ENCODE measurements around the gene SPO11.

SPO11 gene

DNA sequence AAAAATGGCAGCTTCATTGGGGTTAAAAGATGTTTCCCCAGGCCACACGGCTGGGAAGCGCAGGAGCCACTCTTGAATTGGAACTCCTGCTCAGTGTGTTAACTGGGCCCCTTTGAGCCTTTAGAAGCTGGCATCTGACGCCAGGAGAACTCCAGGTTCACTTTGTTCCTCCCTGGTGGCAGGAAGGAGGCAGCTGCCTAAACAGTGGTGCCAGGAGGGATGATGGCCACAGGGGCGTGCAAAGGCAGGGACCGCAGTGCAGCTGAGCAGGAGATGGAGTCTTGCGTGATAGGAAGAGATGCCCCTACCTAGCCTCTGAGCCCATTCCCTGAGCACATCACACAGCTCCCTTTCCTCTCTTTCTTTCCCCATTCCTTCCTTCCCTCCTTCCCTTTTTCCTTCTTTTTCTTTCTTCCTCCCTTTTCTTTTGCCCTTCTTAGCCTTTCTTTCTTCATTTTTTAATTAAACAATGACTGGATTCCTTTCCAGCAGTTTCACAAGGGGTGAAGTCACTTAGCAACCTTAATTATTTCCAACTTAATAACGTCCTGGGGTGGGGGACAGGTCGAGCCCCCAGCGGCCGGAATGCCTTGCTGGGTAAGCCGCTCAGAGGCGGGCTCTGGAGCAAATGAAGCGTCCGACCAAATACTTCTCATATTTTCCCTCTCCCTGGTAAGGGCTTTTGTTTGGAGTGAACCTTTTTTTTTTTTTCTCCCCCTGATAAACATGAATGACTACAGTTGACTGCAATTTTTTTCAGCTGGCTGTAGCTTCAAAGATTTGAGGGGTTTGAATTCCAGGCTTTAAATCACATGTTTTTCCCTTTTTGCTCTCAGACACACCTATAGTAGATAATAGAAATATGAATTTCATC is 42.4 kb upstream of the SPO11 start (continued):
- TF ChIP-seq, protein P1, sequence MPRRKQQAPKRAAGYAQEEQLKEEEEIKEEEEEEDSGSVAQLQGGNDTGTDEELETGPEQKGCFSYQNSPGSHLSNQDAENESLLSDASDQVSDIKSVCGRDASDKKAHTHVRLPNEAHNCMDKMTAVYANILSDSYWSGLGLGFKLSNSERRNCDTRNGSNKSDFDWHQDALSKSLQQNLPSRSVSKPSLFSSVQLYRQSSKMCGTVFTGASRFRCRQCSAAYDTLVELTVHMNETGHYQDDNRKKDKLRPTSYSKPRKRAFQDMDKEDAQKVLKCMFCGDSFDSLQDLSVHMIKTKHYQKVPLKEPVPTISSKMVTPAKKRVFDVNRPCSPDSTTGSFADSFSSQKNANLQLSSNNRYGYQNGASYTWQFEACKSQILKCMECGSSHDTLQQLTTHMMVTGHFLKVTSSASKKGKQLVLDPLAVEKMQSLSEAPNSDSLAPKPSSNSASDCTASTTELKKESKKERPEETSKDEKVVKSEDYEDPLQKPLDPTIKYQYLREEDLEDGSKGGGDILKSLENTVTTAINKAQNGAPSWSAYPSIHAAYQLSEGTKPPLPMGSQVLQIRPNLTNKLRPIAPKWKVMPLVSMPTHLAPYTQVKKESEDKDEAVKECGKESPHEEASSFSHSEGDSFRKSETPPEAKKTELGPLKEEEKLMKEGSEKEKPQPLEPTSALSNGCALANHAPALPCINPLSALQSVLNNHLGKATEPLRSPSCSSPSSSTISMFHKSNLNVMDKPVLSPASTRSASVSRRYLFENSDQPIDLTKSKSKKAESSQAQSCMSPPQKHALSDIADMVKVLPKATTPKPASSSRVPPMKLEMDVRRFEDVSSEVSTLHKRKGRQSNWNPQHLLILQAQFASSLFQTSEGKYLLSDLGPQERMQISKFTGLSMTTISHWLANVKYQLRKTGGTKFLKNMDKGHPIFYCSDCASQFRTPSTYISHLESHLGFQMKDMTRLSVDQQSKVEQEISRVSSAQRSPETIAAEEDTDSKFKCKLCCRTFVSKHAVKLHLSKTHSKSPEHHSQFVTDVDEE (CRISPR knock-in tag; IDR thresholded peaks at IDR 0.05) = no peak
- TF ChIP-seq, protein P2, sequence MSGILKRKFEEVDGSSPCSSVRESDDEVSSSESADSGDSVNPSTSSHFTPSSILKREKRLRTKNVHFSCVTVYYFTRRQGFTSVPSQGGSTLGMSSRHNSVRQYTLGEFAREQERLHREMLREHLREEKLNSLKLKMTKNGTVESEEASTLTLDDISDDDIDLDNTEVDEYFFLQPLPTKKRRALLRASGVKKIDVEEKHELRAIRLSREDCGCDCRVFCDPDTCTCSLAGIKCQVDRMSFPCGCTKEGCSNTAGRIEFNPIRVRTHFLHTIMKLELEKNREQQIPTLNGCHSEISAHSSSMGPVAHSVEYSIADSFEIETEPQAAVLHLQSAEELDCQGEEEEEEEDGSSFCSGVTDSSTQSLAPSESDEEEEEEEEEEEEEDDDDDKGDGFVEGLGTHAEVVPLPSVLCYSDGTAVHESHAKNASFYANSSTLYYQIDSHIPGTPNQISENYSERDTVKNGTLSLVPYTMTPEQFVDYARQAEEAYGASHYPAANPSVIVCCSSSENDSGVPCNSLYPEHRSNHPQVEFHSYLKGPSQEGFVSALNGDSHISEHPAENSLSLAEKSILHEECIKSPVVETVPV (CRISPR knock-in tag; IDR thresholded peaks at IDR 0.05) = no peak
- no peak for TF ChIP-seq ZNF70 (CRISPR knock-in tag; IDR thresholded peaks at IDR 0.05)

DNA sequence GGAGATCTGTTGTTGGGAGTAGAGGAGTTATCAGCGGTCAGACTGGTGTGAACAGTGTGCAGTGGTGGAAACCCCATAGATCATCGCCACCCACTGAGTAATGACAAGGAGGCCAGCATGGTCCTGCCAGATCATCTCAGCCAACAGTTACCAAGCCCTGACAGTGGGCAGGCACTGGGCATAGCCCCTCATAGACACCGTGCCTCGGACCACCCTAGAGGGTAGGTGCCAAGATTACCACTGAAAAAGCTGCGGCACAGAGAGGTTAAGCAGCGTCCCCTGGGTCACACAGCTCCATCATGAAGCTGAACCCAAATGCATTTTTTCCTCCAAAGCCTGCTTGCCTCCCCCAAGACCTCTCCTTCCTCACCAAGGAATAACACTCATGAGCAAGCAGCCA is 41.7 kb upstream of the SPO11 start:
- no peak for ATAC-seq
- TF ChIP-seq ZFP3 (CRISPR knock-in tag; IDR thresholded peaks at IDR 0.05) (no peak), ESRRG (CRISPR knock-in tag; IDR thresholded peaks at IDR 0.05) (no peak), ZNF8 (CRISPR knock-in tag; IDR thresholded peaks at IDR 0.05) (no peak), ISL1 (CRISPR knock-in tag; IDR thresholded peaks at IDR 0.05) (no peak), OSR1 (CRISPR knock-in tag; IDR thresholded peaks at IDR 0.05) (no peak), PPARA (CRISPR knock-in tag; IDR thresholded peaks at IDR 0.05; ENCODE audit: borderline replicate concordance) (no peak), ZFP30 (CRISPR knock-in tag; IDR thresholded peaks at IDR 0.05) (no peak)
- TF ChIP-seq, protein P3, sequence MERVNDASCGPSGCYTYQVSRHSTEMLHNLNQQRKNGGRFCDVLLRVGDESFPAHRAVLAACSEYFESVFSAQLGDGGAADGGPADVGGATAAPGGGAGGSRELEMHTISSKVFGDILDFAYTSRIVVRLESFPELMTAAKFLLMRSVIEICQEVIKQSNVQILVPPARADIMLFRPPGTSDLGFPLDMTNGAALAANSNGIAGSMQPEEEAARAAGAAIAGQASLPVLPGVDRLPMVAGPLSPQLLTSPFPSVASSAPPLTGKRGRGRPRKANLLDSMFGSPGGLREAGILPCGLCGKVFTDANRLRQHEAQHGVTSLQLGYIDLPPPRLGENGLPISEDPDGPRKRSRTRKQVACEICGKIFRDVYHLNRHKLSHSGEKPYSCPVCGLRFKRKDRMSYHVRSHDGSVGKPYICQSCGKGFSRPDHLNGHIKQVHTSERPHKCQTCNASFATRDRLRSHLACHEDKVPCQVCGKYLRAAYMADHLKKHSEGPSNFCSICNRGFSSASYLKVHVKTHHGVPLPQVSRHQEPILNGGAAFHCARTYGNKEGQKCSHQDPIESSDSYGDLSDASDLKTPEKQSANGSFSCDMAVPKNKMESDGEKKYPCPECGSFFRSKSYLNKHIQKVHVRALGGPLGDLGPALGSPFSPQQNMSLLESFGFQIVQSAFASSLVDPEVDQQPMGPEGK (CRISPR knock-in tag; IDR thresholded peaks at IDR 0.05; ENCODE audit: borderline replicate concordance) = no peak

DNA sequence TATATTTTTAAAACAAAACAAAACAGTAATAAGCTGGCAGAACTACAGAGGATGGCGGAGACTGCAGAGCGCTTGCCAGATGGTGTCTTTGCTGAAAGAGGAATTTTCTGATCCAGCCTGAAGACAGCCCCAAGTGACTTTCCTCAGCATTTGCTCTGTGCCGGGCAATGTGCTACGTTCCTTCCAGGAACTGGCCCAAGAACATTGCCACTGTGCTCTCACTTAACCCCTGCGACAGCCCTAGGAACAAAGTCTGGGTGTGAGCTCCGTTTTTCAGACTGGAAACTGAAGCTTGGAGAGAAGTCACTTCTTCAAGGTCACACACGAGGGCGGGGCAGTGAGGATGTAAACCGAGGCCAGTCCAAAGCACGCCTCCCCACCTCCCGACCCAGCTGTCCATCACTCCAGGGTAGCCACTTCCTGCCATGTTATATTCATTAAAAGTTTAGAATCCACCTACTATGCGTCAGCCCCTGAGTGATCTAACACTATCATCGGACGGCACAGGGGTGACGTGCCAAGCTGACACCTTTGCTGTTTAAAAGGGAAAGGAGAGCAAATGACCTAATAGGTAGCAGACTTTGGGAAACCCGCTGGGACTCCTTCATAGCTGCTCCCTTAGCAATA is 40.8 kb upstream of the SPO11 start:
- ATAC-seq = no peak
- TF ChIP-seq ISL1 (CRISPR knock-in tag; IDR thresholded peaks at IDR 0.05) = no peak

- TF ChIP-seq ZNF565 (CRISPR knock-in tag; conservative IDR thresholded peaks at IDR 0.05; ENCODE audit: low read depth) (no peak), ISL1 (CRISPR knock-in tag; IDR thresholded peaks at IDR 0.05) (no peak), GLIS3 (CRISPR knock-in tag; IDR thresholded peaks at IDR 0.05) (no peak), BACH2 (CRISPR knock-in tag; IDR thresholded peaks at IDR 0.05; ENCODE audit: borderline replicate concordance) (no peak), CREB5 (CRISPR knock-in tag; IDR thresholded peaks at IDR 0.05; ENCODE audit: low read depth) (no peak), RARB (CRISPR knock-in tag; IDR thresholded peaks at IDR 0.05) (no peak)
- TF ChIP-seq, protein P4, sequence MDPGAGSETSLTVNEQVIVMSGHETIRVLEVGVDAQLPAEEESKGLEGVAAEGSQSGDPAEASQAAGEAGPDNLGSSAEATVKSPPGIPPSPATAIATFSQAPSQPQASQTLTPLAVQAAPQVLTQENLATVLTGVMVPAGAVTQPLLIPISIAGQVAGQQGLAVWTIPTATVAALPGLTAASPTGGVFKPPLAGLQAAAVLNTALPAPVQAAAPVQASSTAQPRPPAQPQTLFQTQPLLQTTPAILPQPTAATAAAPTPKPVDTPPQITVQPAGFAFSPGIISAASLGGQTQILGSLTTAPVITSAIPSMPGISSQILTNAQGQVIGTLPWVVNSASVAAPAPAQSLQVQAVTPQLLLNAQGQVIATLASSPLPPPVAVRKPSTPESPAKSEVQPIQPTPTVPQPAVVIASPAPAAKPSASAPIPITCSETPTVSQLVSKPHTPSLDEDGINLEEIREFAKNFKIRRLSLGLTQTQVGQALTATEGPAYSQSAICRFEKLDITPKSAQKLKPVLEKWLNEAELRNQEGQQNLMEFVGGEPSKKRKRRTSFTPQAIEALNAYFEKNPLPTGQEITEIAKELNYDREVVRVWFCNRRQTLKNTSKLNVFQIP (CRISPR knock-in tag; IDR thresholded peaks at IDR 0.05; ENCODE audit: borderline replicate concordance, low read depth) = no peak
- ATAC-seq = no peak
Observed at GRCh38 chr20:57289391-57290177, 40.0 kb upstream of the SPO11 start.
